NCI-H1105 (cell line): ENCODE results near the gene SORL1-AS1.
A peak's percentile ranks its signal among the peaks of the same experiment; 100 is the strongest.

Source experiments
- DNase-seq: peaks from one replicate; lab custom pipeline; 2025; lab: John Stamatoyannopoulos, UW

SORL1-AS1 gene

GRCh38 chr11:121451986-121452608 lies 670 bp downstream of the SORL1-AS1 start, which contains the start of gene SORL1:
Gene SORL1, plus strand, starts transcription at chr11:121452314. Its CDS starts 18 bp downstream, at chr11:121452332.
- DNase-seq, result peak; percentile 70

DNA sequence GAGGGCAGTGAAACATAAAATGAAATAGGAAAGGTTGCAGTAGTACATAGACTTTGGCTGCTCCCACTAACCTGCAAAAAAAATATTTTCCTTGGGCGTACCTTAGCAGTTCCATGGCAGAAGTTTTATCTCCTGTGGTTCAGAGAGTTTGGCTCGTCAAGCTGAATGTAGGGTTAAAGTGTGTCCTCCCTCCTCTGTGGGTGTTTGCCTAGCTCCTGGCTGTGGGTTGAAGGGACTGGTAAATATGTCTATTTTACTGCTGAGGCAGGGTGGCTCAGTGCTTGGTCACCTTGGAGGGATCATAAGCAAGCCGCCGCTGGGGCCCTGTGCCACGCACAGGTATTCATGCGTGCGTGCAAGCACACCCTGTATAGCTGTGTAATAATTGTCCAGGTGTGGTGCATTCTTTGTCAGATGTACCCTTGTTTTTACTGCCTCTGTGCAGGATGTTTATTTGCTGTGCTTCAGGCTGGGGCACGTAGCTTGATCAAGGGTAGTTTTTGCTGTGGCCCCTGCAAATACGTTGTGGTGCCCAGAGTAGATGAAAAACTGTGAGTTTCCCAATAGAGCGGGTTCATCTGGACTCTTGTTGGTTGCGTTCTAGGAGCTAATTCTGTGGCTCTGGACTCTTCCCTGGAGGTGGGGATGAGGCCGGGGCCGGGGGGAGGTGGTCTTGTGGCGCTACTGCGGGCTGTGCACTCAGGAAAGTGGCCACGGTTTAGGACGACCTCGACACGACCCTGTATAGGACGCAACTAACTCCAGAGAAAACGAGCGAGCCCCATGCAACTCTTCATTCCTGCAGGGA lies 1.4 kb downstream of the SORL1-AS1 start:
- DNase-seq, result no peak

DNA sequence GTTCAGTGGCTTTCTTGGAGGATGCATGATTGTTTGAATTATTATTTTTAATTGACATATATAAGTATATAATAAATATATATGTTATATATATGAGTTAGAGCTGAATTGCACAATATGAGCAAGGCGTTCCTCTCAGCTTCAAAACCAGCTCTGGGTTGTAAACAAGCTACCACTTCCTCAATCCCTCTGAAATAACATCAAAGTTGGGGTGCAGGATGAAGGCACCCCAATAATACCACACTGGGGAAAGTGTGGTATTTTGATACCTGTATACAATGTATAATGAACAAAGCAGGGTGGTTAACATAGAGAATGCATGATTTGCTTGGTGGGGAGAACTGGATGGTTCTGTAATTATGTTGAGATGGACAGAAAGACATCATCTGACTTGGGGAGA lies 2.4 kb downstream of the SORL1-AS1 start:
- no peak for DNase-seq

DNA sequence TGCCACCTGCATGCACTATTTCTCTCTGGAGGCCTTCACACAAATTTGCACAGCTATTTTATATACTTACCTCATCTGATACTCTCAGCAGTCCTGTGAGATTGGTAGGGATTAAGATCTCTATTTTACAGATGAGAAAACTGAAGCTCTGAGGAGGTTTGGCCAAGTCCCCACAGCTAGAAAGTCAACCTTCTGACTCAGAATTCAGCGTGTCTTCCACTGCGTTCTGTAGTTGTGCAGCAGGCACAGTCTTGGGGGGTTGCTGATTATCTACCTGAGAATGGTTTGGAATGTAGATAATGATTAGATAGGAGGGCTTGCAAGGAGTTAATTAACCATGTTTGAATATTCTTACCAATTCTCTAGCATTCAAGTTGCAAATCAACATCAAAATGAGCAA lies 3.1 kb downstream of the SORL1-AS1 start:
- DNase-seq, result no peak

GRCh38 chr11:121449123-121449522 lies 3.6 kb downstream of the SORL1-AS1 start:
- DNase-seq, result no peak

DNA sequence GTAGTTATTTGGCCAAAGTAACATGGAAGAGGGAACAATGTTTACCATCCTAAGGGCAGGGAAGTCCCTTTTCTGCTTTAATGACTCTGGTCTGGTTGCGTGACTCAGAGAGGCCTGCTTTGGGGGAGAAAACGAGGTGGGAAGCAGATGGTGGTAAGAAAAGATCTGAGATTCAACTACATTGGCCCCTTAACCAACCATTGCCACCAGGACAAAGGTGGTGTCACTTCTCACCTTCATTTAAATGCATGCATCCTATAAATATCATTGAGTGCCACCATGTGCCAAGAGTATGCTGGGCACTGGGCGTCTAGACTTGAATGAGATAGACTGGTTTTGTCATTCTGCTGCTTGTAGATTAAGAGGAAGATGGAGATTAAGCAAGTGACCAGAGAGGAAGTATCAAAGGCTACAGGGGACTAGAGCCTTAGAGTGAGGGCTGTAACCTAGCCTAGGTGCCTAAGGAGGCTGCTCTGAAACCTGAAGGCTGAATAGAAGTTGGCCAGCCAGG lies 4.3 kb downstream of the SORL1-AS1 start:
- DNase-seq, result no peak

DNA sequence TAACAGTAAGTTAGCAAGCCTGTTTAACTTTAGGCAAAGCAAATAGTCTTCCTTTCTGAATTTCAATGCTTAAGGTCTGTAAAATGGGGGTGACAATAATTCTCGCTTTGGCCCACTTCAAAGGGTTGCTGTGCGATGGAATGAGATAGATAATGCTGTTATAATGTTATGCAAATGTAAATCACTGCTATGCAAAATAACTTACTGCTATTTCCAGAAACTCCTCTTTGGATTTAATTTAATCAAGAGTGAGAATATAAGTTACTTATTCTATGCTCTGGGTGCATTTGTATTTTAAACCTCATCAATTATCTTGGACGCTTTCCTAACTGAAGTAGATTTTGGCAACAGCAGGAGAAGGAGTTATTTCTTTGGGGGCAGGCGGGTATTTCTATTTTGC lies 4.8 kb downstream of the SORL1-AS1 start:
- no peak for DNase-seq

DNA sequence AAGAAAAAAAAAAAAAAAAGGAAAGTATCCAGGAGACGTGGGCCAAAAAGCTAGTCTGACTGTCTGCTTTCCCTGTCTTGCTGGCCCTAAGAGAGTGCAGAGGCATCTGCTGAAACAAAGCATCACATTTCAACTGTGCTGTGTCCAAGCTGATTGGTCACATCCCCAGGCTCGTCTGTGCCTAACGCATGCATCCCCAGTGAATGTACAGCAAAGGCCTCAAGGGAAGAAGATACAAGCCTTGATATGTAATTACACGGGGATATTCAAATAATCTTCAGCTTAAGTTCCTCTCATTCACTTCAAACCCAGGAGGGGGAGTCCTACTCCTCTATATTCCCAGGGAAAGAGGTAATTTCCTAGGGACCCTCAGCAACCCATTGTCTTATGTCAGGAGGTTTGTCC lies 6.0 kb downstream of the SORL1-AS1 start:
- DNase-seq, result no peak

- no peak for DNase-seq
Observed at GRCh38 chr11:121445071-121445768, 7.5 kb downstream of the SORL1-AS1 start.

- DNase-seq, result no peak
Observed at GRCh38 chr11:121444526-121444925, 8.2 kb downstream of the SORL1-AS1 start.

DNA sequence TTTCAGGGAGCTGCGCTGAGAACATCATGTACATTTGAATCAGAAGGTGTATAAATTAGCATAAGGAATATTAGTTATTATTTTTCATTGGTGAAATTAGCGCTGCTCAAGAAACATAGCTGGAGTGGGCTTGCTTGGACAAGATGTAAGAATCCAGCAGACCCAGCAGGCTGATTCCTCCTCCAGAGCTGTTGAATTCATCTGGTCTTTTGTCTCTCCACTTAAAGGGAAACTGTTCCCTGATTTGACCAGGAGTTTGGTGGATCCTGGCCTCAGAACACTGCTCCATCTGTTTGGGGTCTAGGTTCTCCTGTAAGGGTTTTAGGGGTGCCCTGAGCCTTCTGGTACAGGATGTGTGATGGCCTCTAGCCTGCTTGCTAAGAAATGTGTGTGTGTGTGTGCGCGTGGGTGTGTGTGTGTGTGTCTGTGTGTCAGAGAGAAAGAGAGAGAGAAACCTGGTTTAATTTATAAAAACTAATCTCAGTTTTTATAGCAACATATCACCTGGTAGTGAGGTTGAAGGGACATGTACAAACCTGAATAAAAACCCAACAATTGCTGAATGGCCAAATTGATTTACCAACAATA lies 9.0 kb downstream of the SORL1-AS1 start:
- no peak for DNase-seq

GRCh38 chr11:121441521-121441920 lies 11.2 kb downstream of the SORL1-AS1 start:
- DNase-seq, result no peak

GRCh38 chr11:121439759-121440158 lies 13.0 kb downstream of the SORL1-AS1 start:
- no peak for DNase-seq

DNA sequence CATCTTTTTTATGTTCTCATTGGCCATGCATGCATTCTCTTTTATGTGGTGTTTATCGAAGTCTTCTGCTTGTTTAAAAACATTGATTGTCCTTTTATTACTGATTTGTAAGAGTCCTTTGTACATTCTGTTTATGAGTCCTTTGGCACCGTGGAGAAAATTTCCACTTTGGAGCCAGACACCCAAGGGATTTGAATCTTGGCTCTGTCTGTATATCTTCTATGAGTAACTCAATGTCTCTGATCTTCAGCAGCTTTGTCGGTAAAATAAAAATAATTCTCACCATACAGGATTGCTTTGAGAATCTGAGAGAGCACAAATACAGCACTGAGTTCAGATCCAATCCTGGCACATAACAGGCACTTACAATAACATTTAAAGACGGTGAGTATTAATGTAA lies 13.4 kb downstream of the SORL1-AS1 start:
- DNase-seq, result no peak

GRCh38 chr11:121437686-121438078 lies 15.1 kb downstream of the SORL1-AS1 start:
- DNase-seq, result no peak

GRCh38 chr11:121437018-121437685 lies 15.6 kb downstream of the SORL1-AS1 start:
- no peak for DNase-seq

- no peak for DNase-seq
Observed at GRCh38 chr11:121435551-121436511, 16.9 kb downstream of the SORL1-AS1 start.

DNA sequence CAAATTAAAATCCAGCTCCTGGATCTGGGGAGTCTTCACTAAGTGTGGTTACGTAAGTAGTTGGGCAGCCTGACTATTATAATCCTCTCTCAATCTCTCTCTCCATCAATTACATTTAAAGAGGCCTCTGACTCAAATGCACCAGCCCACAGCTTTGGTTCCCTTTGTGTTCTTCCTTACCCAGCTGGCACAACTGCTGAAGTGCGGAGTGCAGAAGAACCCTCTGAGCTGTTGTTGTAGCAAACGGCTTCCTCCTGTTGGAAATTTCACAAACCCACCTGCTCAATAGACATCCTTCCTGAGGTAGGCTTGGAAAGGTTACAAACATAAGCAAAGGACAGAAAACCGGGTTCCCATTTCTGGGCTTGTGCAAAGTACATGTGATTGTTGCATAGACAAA lies 17.6 kb downstream of the SORL1-AS1 start:
- DNase-seq, result no peak

DNA sequence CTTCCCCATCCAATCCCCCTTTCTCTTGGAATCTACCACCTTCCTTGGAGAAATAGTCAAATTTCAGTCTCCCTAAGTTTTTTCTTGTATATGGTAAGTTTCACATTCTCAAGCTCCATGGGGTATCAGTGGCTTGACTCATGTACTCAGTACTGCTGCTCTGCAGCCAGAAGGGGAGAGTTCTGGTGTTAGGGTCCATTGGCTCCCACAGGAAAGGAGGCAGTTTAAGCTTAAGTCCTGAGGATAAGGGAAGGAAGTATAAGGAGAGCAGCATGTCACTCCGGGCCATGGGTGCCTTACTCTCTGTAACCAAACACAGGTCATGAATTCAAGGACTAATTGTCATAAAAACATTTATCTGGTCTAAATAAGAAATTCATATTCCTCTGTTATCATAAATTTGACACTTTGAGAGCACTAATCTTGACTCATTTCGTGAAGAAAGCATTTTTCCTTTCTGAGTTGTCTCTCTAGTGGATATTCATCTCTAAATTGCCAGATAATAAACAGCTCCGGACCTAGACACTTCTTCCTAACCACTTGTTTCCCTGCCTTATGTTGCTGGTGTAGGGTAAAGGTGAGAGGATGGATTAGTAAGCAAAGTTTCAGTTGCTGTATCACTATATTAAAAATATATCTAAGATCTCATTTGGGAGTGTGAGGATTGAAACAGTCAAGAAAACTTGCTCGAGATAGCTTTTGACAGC lies 20.8 kb downstream of the SORL1-AS1 start:
- no peak for DNase-seq

DNA sequence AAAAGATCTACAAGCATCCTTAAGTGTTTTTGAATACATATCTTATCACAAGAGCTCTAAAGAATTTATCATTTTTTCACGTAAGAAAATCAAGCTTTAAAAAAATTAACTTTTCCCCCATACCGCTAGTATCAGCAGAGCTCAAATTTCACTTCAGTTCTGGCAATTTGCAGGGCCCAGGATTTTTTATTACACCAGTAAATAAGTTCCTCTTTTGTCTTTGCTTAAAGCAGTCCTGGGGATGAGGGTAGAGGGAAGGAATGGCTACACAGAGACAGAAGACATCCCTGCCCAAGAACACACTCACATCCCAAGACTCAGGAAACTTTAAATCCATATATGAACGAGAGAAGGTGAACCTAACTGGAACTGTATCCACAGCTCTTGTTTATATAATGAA lies 23.2 kb downstream of the SORL1-AS1 start:
- no peak for DNase-seq
